BLaER1 treated with 17β-estradiol and CSF1 and Interleukin-3, amounts not matched to agents 10 nM and 100 nM (cell line): ENCODE results near the gene AGAP1.

Experiments
- H3K27ac ChIP-seq, 11 experiments: shearing (Covaris generic); formaldehyde crosslinking; 2 replicates each; pipeline ENCODE4 v1.8.1; 2022
- H3K27me3 ChIP-seq, 11 experiments: shearing (Covaris generic); formaldehyde crosslinking; 2 replicates each; pipeline ENCODE4 v1.8.1; 2022
- H3K36me3 ChIP-seq, 11 experiments: shearing (Covaris generic); formaldehyde crosslinking; 2 replicates each; pipeline ENCODE4 v1.8.1; 2022
- H3K4me1 ChIP-seq, 10 experiments: shearing (Covaris generic); formaldehyde crosslinking; 2 replicates each; pipeline ENCODE4 v1.8.1; 2022
- H3K4me2 ChIP-seq, 11 experiments: shearing (Covaris generic); formaldehyde crosslinking; 2 replicates each; pipeline ENCODE4 v1.8.1; 2022
- H3K4me3 ChIP-seq, 10 experiments: shearing (Covaris generic); formaldehyde crosslinking; 2 replicates each; pipeline ENCODE4 v1.8.1; 2022
- H3K9ac ChIP-seq, 11 experiments: shearing (Covaris generic); formaldehyde crosslinking; 2 replicates each; pipeline ENCODE4 v1.8.1; 2022
- H3K9me3 ChIP-seq, 11 experiments: shearing (Covaris generic); formaldehyde crosslinking; replicated peaks in 1 of 11; 2 replicates each; pipeline ENCODE4 v1.8.1; 2022
- H4K20me1 ChIP-seq, 11 experiments: shearing (Covaris generic); formaldehyde crosslinking; 2 replicates each; pipeline ENCODE4 v1.8.1; 2022
- Cebpa-rat ChIP-seq, 11 experiments: shearing (Covaris generic); IDR thresholded peaks; 2 replicates each; pipeline ENCODE4 v1.8.1; 2022

The AGAP1 gene

GRCh38 chr2:235949567-235950472 is 456.0 kb downstream of the AGAP1 start:
- no peak overlapping the region for H3K4me2 ChIP-seq

GRCh38 chr2:235950473-235950809 is 456.6 kb downstream of the AGAP1 start:
- no peak overlapping the region for H3K27ac ChIP-seq
- H3K4me1 ChIP-seq = peaks cover 0 to 31% (median 28%) of the 10 kb centered on the region in 10 experiments; a peak in 15 of 20 replicates
- H3K9ac ChIP-seq = no peak overlapping the region
- H3K36me3 ChIP-seq = peaks cover 0 to 18% (median 0%) of the 10 kb centered on the region in 11 experiments; a peak in 4 of 22 replicates
- no peaks in the 10 kb centered on the region for H3K27me3 ChIP-seq
- H3K4me3 ChIP-seq = no peak overlapping the region
- no peak for TF ChIP-seq Cebpa-rat (IDR thresholded peaks at IDR 0.05)
- H3K4me2 ChIP-seq = no peak overlapping the region
- H3K9me3 ChIP-seq = no peaks in the 10 kb centered on the region
- 0 out of 22 replicates have a peak, but pooled peaks cover 0 to 10% (median 0%) of the 10 kb centered on the region in 11 experiments for H4K20me1 ChIP-seq

More at GRCh38 chr2:235949567-235950472, 456.0 kb downstream of the AGAP1 start:
- 0 out of 22 replicates have a peak, but pooled peaks cover 0 to 10% (median 0%) of the 10 kb centered on the region in 11 experiments for H4K20me1 ChIP-seq
- no peaks in the 10 kb centered on the region for H3K9me3 ChIP-seq
- TF ChIP-seq Cebpa-rat (IDR thresholded peaks at IDR 0.05) = no peak
- no peaks in the 10 kb centered on the region for H3K27me3 ChIP-seq
- H3K4me1 ChIP-seq = peaks cover 0 to 30% (median 25%) of the 10 kb centered on the region in 10 experiments; a peak in 15 of 20 replicates
- H3K4me3 ChIP-seq = no peak overlapping the region
- no peak overlapping the region for H3K9ac ChIP-seq
- no peak overlapping the region for H3K27ac ChIP-seq
- peaks cover 0 to 21% (median 0%) of the 10 kb centered on the region in 11 experiments; a peak in 5 of 22 replicates for H3K36me3 ChIP-seq

GRCh38 chr2:235951493-235951892 is 457.6 kb downstream of the AGAP1 start:
- Histone ChIP-seq H3K9me3 (no peaks in the 10 kb centered on the region), H3K4me3 (no peak overlapping the region), H3K4me1 (peaks cover 0 to 26% (median 22%) of the 10 kb centered on the region in 10 experiments; a peak in 15 of 20 replicates), H3K27ac (no peak overlapping the region), H3K4me2 (peak overlapping the region in 5 of 11 experiments; percentile 0 to 27 (median 16); a peak in 7 of 22 replicates), H3K9ac (no peak overlapping the region), H4K20me1 (0 out of 22 replicates have a peak, but pooled peaks cover 0 to 10% (median 0%) of the 10 kb centered on the region in 11 experiments), H3K36me3 (peaks cover 0 to 20% (median 0%) of the 10 kb centered on the region in 11 experiments; a peak in 5 of 22 replicates), H3K27me3 (no peaks in the 10 kb centered on the region)
- TF ChIP-seq Cebpa-rat (IDR thresholded peaks at IDR 0.05) = no peak

- Histone ChIP-seq H3K27me3 (no peaks in the 10 kb centered on the region), H3K4me3 (no peak overlapping the region), H3K9me3 (no peaks in the 10 kb centered on the region), H4K20me1 (0 out of 22 replicates have a peak, but pooled peaks cover 0 to 10% (median 0%) of the 10 kb centered on the region in 11 experiments), H3K4me1 (peaks cover 0 to 26% (median 22%) of the 10 kb centered on the region in 10 experiments; a peak in 15 of 20 replicates), H3K9ac (no peak overlapping the region), H3K27ac (no peak overlapping the region), H3K36me3 (peaks cover 0 to 21% (median 0%) of the 10 kb centered on the region in 11 experiments; a peak in 5 of 22 replicates), H3K4me2 (peak overlapping the region in 4 of 11 experiments; percentile 0 to 27 (median 10); a peak in 5 of 22 replicates)
- TF ChIP-seq Cebpa-rat (IDR thresholded peaks at IDR 0.05) = no peak
Measured at GRCh38 chr2:235951982-235952381, 458.1 kb downstream of the AGAP1 start.

- Histone ChIP-seq H3K4me3 (no peak overlapping the region), H3K36me3 (peaks cover 0 to 23% (median 0%) of the 10 kb centered on the region in 11 experiments; a peak in 6 of 22 replicates), H3K27me3 (no peaks in the 10 kb centered on the region), H3K9ac (no peak overlapping the region), H4K20me1 (0 out of 22 replicates have a peak, but pooled peaks cover 0 to 10% (median 0%) of the 10 kb centered on the region in 11 experiments), H3K4me1 (peaks cover 0 to 26% (median 22%) of the 10 kb centered on the region in 10 experiments; a peak in 15 of 20 replicates), H3K4me2 (no peak overlapping the region), H3K27ac (no peak overlapping the region), H3K9me3 (no peaks in the 10 kb centered on the region)
- no peak for TF ChIP-seq Cebpa-rat (IDR thresholded peaks at IDR 0.05)
Measured at GRCh38 chr2:235952714-235953113, 458.9 kb downstream of the AGAP1 start.

DNA sequence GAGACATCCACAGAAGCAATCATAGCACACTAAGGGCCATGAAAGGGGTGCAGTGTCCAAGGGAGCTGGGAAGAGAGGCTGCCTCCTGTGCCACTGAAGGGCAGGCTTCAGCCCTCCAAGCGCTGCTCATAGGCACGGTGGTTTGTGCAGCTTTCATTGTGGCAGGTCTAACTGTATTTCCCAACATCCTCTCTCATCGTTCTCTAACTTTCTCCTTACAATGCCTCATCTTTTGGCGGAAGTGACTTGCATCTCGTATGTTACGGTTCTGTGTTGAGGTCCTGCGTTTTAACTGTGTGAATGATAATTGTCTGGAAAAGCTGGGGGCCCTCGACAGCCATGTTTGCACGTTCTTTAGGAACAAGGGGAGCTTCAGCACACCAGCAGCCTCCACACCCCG is 460.4 kb downstream of the AGAP1 start:
- TF ChIP-seq Cebpa-rat (IDR thresholded peaks at IDR 0.05) = no peak
- peak overlapping the region in 7 of 11 experiments; percentile 32 to 47 (median 42); a peak in 9 of 22 replicates for H3K4me2 ChIP-seq
- peaks cover 0 to 26% (median 22%) of the 10 kb centered on the region in 10 experiments; a peak in 15 of 20 replicates for H3K4me1 ChIP-seq
- H3K9ac ChIP-seq = no peak overlapping the region
- H4K20me1 ChIP-seq = 0 out of 22 replicates have a peak, but pooled peaks cover 0 to 10% (median 0%) of the 10 kb centered on the region in 11 experiments
- peaks cover 0 to 36% (median 15%) of the 10 kb centered on the region in 11 experiments; a peak in 10 of 22 replicates for H3K36me3 ChIP-seq
- H3K27me3 ChIP-seq = no peaks in the 10 kb centered on the region
- no peak overlapping the region for H3K4me3 ChIP-seq
- no peaks in the 10 kb centered on the region for H3K9me3 ChIP-seq
- H3K27ac ChIP-seq = no peak overlapping the region

DNA sequence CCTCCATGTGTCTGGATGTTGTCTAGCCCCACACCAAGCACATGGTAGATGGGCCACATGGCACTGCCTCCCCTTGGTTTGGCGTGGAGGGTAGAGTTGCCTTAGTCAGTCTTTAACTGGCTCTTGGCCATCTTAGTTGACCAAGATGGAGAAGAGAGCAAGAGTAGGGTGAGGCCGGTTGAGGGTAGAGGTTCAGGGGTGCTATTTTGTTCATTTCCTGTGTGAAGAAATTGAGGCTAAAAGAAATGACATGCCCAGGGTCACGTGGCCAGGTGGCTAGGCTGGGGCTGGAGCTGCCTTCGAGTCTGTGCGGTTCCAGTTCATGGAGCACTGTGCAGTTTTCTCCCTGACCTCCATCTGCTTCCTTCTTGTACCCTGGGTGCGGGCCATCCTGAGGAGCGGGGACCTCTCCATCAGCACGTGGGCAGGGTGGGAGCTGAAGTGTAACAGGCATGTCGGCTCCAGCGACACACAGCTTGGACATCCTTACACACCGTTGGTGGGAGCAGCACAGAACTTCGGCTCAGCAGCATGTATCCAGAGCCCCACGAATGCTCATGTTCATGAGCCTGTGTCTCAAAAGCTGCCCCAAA is 461.1 kb downstream of the AGAP1 start:
- Histone ChIP-seq H3K27ac (no peak overlapping the region), H3K4me3 (no peak overlapping the region), H3K36me3 (peaks cover 0 to 37% (median 19%) of the 10 kb centered on the region in 11 experiments; a peak in 11 of 22 replicates), H3K9ac (no peak overlapping the region), H4K20me1 (0 out of 22 replicates have a peak, but pooled peaks cover 0 to 5% (median 0%) of the 10 kb centered on the region in 11 experiments), H3K4me1 (peaks cover 0 to 26% (median 22%) of the 10 kb centered on the region in 10 experiments; a peak in 15 of 20 replicates), H3K9me3 (no peaks in the 10 kb centered on the region), H3K27me3 (no peaks in the 10 kb centered on the region), H3K4me2 (peak overlapping the region in 8 of 11 experiments; percentile 28 to 47 (median 42); a peak in 15 of 22 replicates)
- no peak for TF ChIP-seq Cebpa-rat (IDR thresholded peaks at IDR 0.05)

DNA sequence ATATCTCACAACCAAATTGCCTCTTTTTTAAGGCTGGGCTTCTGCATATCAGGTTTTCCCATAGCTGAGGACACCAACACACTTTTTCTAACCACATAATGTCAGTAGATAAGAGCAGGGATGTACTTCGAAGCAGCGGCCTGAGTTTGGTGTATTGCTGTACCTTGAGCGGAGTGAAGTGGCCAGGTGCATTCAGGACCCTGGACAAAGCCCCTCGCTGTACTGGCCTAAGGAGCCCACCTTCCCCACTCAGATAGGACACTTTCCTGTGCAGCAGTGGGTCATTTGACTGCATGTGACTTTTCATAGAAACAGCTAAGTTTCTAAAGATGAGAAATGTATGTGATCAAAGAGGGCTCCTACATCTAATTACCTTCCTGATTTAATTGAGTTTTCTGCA is 461.8 kb downstream of the AGAP1 start:
- peaks cover 0 to 26% (median 22%) of the 10 kb centered on the region in 10 experiments; a peak in 15 of 20 replicates for H3K4me1 ChIP-seq
- H4K20me1 ChIP-seq = no peaks in the 10 kb centered on the region
- H3K36me3 ChIP-seq = peaks cover 0 to 42% (median 23%) of the 10 kb centered on the region in 11 experiments; a peak in 13 of 22 replicates
- no peak overlapping the region for H3K4me2 ChIP-seq
- no peak overlapping the region for H3K4me3 ChIP-seq
- TF ChIP-seq Cebpa-rat (IDR thresholded peaks at IDR 0.05) = no peak
- no peaks in the 10 kb centered on the region for H3K9me3 ChIP-seq
- H3K27me3 ChIP-seq = no peaks in the 10 kb centered on the region
- no peak overlapping the region for H3K27ac ChIP-seq
- H3K9ac ChIP-seq = no peak overlapping the region
